Nephron (organoid): ENCODE measurements around the gene LRRC46.

Experiments
- H3K27ac Mint-ChIP-seq, 3 experiments: 2 replicates each; pipeline ENCODE4 v1.8.0; 2020; ENCODE audit warnings: mixed read lengths in 3 of 3, mild to moderate bottlenecking in 2 of 3, moderate library complexity in 1 of 3
- H3K27me3 Mint-ChIP-seq: 2 replicates; pipeline ENCODE4 v1.8.0; 2021; ENCODE audit warnings: low read depth, mild to moderate bottlenecking, moderate library complexity, mixed read lengths
- H3K36me3 Mint-ChIP-seq: 2 replicates; pipeline ENCODE4 v1.8.0; 2020; ENCODE audit warnings: low read depth, mixed read lengths
- H3K4me1 Mint-ChIP-seq: 2 replicates; pipeline ENCODE4 v1.8.0; 2020; ENCODE audit warnings: mixed read lengths
- H3K4me3 Mint-ChIP-seq, 3 experiments: 2 replicates each; pipeline ENCODE4 v1.8.0; 2020; ENCODE audit warnings: mild to moderate bottlenecking in 3 of 3, mixed read lengths in 3 of 3, moderate library complexity in 2 of 3
- H3K9me3 Mint-ChIP-seq: 2 replicates; pipeline ENCODE4 v1.8.0; 2020; ENCODE audit warnings: mixed read lengths
- CTCF ChIP-seq, 3 experiments: fragments of 200-600 bp; sonication (generic); IDR thresholded peaks; one replicate each; pipeline ENCODE4 v1.5.0; 2021; ENCODE audit warnings: antibody characterized with exemption in 3 of 3; ENCODE audit not compliant: unreplicated experiment in 3 of 3

Gene LRRC46

GRCh38 chr17:47864791-47865216 lies 33.3 kb downstream of the LRRC46 start:
- Mint-ChIP-seq H3K9me3 (no peaks in the 10 kb centered on the region), H3K4me1 (peaks cover 7% of the 10 kb centered on the region), H3K27me3 (peaks cover 70% of the 10 kb centered on the region), H3K36me3 (no peaks in the 10 kb centered on the region), H3K27ac (no peak overlapping the region), H3K4me3 (no peak overlapping the region)
- TF ChIP-seq CTCF (IDR thresholded peaks at IDR 0.05; ENCODE audit: unreplicated experiment in 3 of 3) = no peak

- Mint-ChIP-seq H3K4me1 (peaks cover 15% of the 10 kb centered on the region), H3K36me3 (no peaks in the 10 kb centered on the region), H3K4me3 (no peak overlapping the region), H3K9me3 (no peaks in the 10 kb centered on the region), H3K27ac (no peak overlapping the region), H3K27me3 (peaks cover 81% of the 10 kb centered on the region)
- no peak for TF ChIP-seq CTCF (IDR thresholded peaks at IDR 0.05; ENCODE audit: unreplicated experiment in 3 of 3)
These were observed 35.5 kb downstream of the LRRC46 start for GRCh38 chr17:47866941-47867340.

- no peak for TF ChIP-seq CTCF (IDR thresholded peaks at IDR 0.05; ENCODE audit: unreplicated experiment in 3 of 3)
- Mint-ChIP-seq H3K4me1 (peaks cover 16% of the 10 kb centered on the region), H3K27me3 (peaks cover 82% of the 10 kb centered on the region), H3K27ac (no peak overlapping the region), H3K4me3 (no peak overlapping the region), H3K36me3 (no peaks in the 10 kb centered on the region), H3K9me3 (no peaks in the 10 kb centered on the region)
These were observed 36.5 kb downstream of the LRRC46 start for GRCh38 chr17:47867813-47868533.

- no peak overlapping the region for H3K27ac Mint-ChIP-seq
These were observed 37.6 kb downstream of the LRRC46 start for GRCh38 chr17:47869114-47869513.

GRCh38 chr17:47870056-47870455 lies 38.6 kb downstream of the LRRC46 start:
- no peaks in the 10 kb centered on the region for H3K9me3 Mint-ChIP-seq
- H3K27ac Mint-ChIP-seq = no peak overlapping the region
- no peak for TF ChIP-seq CTCF (IDR thresholded peaks at IDR 0.05; ENCODE audit: unreplicated experiment in 3 of 3)
- H3K27me3 Mint-ChIP-seq = peaks cover 95% of the 10 kb centered on the region
- H3K4me3 Mint-ChIP-seq = no peak overlapping the region
- no peaks in the 10 kb centered on the region for H3K36me3 Mint-ChIP-seq
- H3K4me1 Mint-ChIP-seq = peaks cover 26% of the 10 kb centered on the region

More at GRCh38 chr17:47869114-47869513, 37.6 kb downstream of the LRRC46 start:
- Mint-ChIP-seq H3K27me3 (peaks cover 90% of the 10 kb centered on the region), H3K9me3 (no peaks in the 10 kb centered on the region), H3K4me3 (no peak overlapping the region), H3K36me3 (no peaks in the 10 kb centered on the region), H3K4me1 (peaks cover 23% of the 10 kb centered on the region)
- TF ChIP-seq CTCF (IDR thresholded peaks at IDR 0.05; ENCODE audit: unreplicated experiment in 3 of 3) = no peak

- TF ChIP-seq CTCF (IDR thresholded peaks at IDR 0.05; ENCODE audit: unreplicated experiment in 3 of 3) = no peak
- Mint-ChIP-seq H3K27me3 (peaks cover 94% of the 10 kb centered on the region), H3K9me3 (no peaks in the 10 kb centered on the region), H3K4me1 (peaks cover 33% of the 10 kb centered on the region), H3K36me3 (no peaks in the 10 kb centered on the region), H3K4me3 (no peak overlapping the region), H3K27ac (no peak overlapping the region)
These were observed 39.6 kb downstream of the LRRC46 start for GRCh38 chr17:47871048-47871447.
